ENCODE data around the gene FGD1. TPM values are rescaled to one million over a fixed set of nuclear protein-coding genes. Genes with fewer than 3 reads are reported as not detected.
A peak's percentile ranks its signal among the peaks of the same experiment; 100 is the strongest.

The FGD1 gene
- total RNA-seq, 1 donor from 2014 or later, result 8.2 TPM

GRCh38 chrX:54470054-54470760, 25.8 kb downstream of the FGD1 start:
- ATAC-seq, result no peak

DNA sequence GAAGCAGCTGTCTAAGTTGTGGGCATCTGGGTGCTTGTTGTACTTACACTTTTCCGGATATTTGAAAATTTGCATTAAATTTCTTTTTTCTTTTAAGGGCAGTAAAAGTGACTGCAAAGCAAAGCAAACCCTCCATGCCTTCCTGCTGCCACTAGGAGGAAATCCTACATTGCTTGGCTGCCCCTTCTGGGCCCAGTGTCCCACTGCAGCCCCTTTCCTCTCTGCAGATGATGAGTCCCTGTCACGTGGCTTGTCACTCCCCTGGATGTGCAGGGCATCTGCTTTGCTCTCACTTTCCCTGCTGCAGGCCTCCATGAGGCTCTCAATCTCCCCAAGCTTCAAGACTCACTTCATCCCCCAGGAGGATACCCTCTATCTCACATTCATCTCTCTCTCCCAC, 43.1 kb downstream of the FGD1 start:
- ATAC-seq, result no peak

DNA sequence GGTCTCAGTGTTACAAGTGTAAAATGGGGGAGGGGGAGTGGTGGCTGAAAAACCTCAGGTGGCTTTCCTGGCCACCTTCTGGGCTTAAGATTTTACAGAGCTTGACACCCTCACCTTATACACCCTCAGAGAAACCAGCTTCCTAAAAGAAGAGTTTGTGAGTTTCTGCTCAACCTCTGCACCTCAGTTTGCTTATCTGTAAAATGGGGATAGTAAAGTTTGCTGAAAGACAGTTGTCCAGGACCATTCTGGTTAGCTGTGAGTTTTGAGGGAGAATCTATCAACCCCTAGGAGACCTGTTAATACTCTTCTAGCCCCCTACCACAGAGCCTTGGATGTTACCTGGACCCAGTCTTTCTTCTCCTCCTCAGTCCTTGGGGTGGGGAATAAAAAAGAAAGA, 46.1 kb downstream of the FGD1 start:
- ATAC-seq, result no peak

DNA sequence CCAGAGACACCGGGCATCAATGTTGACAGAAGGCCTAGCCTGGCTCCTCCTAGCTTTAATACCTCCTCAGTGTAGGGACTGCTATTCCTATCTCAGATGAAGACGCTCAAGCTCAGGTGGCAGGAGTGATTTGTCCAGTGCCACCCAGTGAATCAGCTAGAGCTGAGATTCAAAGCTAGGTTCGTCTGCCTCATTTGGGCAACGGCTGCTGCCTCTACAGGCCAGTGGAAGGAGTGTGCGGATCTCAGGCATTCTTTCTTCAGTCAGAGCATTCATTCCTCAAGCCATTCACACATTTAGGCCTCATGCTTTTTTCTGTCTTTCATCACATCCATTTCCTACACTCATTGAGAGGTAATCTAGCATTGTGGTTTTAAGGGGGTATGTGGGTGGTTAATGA, 48.6 kb downstream of the FGD1 start:
- peak; percentile 41 for ATAC-seq

DNA sequence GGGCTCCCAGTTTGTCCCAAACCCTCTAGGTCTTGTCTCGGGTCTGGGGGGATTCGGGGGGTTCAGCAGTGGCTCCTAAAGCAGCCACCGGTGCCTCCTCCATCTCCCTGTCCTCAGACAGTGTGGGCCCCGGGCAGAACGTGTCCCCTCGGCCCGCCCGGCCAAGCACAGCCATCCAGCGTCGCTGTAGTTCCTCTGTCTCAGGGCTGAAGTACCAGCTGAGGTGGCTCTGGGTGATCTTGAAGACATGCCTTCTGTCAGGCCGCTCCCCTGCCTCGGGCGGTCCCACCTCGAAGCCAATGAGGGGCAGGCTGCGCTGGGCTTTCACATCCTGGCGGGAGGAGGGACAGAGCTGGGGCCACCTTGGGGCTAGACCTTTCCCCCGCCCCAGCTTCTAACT, 50.0 kb downstream of the FGD1 start:
- ATAC-seq, result no peak

- ATAC-seq, result no peak
Observed at GRCh38 chrX:54444752-54445151, 51.3 kb downstream of the FGD1 start.

DNA sequence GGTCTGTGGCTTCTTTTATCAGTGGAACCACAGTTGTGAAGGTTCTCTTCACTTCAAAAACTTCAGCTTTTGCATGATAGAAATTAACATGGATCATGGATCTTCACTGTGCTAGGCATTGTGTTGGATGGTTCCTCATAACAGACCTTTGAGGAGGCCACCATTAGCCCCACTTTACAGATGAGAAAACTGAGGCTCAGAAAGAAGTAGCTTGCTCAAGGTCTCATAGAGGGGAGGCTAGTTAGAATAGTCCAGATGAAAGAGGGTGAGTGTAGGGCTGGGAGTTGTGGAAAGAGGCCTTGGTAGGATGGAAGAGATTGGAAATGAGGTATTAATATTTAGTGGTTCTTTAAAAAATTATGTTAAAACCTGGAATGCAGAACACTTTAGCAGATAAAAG, 53.2 kb downstream of the FGD1 start:
- ATAC-seq, result no peak

- peak; percentile 97 for ATAC-seq
Observed at GRCh38 chrX:54439960-54440871, 55.8 kb downstream of the FGD1 start, which contains the start of gene TSR2. Gene TSR2 (plus strand): TSS chrX:54440404. CDS start chrX:54440422, 18 bp downstream.

DNA sequence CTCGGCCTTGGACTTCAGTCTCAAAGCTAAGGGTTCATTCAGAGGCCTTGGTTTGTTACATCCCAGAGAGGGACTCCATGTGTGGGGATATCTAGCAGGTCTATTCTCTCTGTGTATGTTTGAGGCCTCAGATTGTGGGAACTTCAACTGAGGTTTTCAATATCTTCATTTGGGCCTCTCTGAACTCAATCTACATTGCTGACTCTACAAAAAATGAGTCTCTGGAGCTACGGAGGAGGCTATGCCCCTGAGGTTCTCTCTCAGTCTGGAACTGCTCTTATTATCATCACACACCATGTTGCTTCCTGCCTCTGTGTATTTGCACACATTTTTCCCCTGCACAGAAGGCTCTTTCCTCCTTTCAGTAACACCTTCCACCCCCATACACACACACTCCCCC, 60.9 kb downstream of the FGD1 start:
- ATAC-seq, result no peak

DNA sequence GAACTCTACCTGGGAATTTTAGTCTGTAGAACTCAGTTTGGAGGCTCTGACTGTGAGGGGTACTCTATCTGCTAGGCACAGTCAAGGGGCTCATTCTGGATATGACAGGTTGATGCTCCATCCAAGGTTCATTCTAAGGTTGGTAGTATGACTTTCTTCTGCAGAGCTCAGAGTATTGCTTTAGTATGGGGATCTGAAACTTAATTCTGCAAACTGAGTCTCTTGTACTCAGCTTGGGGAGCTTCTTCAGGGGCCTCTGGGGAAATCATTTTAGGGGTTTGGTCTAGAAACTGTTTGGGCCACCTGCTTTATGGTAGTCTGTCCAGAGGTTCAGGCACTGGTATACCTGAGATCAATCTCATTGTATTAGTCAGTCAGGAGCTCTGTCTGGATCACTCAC, 65.5 kb downstream of the FGD1 start:
- no peak for ATAC-seq

DNA sequence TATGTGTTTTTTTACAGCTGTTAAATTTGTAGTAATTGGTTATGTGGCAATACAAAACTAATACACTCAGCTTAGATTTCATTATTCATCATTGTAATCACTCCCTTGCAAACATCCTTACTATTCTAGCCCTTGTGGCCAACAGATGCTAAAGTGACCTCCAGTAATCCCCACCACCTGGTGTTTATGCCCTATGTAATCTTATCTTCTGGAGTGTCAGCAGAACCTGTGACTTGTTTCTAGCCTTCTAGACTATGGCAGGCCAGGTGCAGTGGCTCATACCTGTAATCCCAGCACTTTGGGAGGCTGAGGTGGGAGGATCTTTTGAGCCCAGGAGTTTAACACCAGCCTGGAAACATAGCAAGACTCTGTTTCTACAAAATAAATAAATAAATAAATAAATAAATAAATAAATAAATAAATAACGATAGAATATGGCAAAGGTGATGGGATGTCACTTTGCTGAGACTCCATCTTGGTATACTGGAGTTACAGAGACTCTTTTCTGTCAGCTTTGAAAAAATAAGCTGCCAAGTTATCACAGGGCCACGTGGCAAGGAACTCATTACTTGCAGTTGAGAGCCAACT, 68.1 kb downstream of the FGD1 start:
- ATAC-seq, result no peak

GRCh38 chrX:54423161-54423888, 72.7 kb downstream of the FGD1 start:
- ATAC-seq, result no peak

DNA sequence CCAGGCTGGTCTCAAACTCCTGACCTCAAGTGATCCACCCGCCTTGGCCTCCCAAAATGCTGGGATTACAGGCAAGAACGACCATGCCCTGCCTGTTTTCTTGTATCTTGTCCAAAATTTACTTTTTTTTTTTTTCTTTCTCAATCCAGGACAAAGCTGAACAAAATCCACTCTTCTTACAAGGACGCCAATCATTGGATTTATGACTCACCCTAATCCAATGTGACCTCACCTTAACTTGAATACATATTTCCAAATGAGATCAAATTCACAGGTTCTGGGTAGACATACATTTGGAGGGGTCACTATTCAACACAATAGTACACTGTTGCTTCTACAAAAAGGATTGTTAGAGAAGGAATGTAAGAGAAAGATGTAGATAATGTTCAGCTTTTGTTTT, 73.9 kb downstream of the FGD1 start:
- ATAC-seq, result no peak

DNA sequence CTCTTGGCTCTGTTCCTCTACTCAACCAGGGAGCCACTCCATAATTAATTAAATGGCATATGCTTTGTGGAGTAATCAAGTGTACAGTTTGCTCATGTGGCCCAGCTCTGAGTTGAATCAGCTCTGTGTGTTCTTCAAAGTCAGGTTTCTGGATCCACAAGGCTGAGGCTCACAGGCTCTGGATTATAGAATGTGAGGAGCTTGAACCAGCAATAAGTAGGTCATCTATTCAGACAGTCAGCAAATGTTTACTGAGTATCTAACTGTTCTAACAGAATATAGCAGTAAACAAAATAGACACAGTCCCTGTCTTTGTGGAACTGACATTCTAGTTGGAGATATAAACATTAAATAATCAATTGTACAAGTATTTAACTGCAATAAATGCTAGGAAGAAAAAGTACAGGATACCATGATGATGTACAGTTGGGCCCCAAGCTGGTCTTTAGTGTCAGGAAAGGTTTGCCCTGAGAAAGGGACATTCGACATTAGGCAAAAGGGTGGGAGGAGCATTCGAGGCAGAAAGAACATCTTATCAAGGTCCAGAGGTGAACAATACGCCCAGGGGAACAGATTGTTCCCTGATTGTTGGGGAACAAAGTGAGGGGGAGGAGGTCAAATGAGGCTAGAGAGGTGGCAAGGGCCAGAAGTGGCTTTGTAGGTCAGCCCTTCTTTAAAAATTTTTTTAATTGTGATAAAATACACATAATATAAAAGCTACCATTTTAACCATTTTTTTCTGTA, 76.3 kb downstream of the FGD1 start:
- ATAC-seq, result no peak

- no peak for ATAC-seq
Observed at GRCh38 chrX:54416965-54417364, 79.1 kb downstream of the FGD1 start.

- no peak for ATAC-seq
Observed at GRCh38 chrX:54415534-54416350, 80.3 kb downstream of the FGD1 start.

- ATAC-seq, result no peak
Observed at GRCh38 chrX:54413753-54414152, 82.3 kb downstream of the FGD1 start.

DNA sequence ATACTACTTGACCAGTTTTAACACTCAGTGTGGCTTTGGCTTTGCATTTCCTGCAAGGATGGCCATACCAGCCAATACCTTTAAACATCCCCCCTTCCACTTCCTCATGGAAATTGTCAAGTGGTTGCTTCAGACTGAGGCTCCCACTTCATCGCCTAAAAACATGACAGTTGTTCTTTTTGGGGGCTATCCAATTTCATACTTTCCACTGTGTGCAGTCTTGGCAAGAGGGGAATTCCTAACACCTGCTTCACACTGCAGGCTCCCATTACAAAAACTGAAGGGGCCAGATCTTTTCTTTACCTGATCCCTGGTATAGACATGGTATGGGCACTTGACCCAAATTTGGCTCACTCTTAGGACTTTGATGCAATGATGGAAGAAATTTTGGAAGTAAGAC, 84.3 kb downstream of the FGD1 start:
- ATAC-seq, result no peak

DNA sequence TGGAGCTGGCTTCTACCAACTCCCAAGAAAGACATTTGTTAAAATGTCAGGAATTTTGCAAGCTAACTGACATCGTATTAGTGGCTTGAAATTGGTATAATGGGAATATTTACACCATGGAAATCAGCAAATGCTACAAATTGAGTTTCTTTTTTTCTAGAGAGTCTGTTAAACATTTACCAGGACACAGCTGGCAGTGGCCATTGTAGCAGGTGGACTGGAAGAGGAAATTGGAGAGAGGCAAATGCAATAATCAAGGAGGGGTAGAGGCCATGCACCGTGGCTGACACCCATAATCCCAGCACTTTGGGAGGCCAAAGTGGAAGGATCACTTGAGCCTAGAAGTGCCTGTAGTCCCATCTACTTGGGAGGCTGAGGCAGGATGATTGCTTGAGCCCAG, 88.8 kb downstream of the FGD1 start:
- no peak for ATAC-seq

- ATAC-seq, result no peak
Observed at GRCh38 chrX:54397113-54397512, 98.9 kb downstream of the FGD1 start.
